RPMI7951 (cell line): ENCODE data around the gene DHH. TPM values are rescaled to one million over a fixed set of nuclear protein-coding genes. Genes with fewer than 3 reads are reported as not detected.

Source experiments
- DNase-seq: peaks from one replicate; pipeline ENCODE4 v3.0.0-alpha.2; 2012; ENCODE audit warnings: low read depth
- total RNA-seq: library from RNA; depleted of rRNA; stranded (reverse); fragments of >200 nt; shearing (Covaris generic); gene quantifications from 2 replicates; pipeline ENCODE4 v1.2.3, GENCODE V29; 2014

Gene DHH
- total RNA-seq, 1 experiment from 2014 or later: not detected

GRCh38 chr12:49109641-49110463, 15.3 kb upstream of the DHH start:
- DNase-seq: no peak

GRCh38 chr12:49108958-49109404, 14.4 kb upstream of the DHH start:
- DNase-seq: no peak

DNA sequence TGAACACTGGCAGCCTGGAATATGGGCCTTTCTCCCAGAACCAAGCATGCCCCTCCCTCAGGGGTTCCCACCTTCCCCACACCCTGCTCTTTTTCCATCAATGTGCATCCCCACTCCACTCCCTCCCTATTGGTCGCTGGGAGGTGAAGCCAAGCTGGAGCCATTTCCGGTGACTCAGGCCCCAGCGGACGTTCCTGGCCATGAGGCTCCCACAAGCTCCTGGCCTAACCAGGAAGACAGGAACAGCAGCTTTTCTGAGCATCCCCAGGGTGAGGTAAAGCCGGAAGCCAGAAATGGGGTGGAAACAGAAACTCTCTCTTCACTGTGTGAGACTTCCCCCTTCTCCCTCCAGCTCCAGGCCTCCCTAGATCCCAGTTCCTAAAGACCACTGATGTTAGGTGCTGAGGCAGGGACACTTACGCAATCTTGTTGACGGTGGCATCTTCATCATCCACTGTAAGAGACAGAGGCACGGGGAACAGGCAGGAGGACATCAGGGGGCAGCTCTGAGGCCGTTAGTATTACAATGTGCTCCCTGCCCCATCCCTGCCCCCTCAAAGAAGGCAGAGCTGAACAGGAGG, 11.0 kb upstream of the DHH start:
- no peak for DNase-seq

DNA sequence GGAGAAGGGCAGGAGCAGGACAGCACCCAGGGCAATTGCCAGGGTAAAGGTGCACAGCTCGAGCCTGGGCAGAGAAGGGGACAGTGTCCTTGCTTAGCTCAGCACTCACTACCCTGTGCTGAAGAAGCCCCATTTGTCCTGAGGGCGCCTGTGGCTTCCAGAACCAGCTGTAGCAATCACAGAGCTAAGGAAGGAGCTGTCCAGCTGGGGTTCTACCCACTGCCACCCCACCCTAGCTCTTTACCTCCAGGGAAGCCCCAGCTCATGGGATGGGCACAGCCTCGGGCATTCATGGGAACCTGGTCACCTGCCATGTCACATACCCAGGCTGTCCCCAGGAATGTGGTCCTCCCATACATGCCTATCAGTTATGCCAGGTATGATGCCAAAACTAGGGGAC, 10.2 kb upstream of the DHH start:
- no peak for DNase-seq

DNA sequence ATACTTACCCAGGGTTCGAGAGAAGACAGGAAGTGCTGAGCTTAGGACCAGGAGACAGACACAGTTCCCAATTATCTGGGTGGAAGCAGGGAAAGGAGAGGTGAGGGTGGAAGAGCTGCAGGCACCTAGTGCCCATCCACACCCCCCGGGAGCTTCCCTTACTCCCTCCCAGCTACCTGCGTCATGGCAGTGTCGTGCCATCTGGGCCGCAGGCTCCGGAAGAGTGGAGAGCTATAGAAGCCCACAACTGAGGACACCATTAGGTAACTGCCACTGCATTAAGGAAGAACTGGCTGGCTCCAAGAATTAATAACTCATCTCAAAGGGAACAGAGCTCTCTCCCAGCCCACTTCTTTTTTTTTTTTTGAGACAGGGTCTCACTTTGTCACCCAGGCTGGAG, 5.8 kb upstream of the DHH start:
- DNase-seq: no peak

GRCh38 chr12:49098703-49099102, 4.1 kb upstream of the DHH start:
- DNase-seq: no peak

DNA sequence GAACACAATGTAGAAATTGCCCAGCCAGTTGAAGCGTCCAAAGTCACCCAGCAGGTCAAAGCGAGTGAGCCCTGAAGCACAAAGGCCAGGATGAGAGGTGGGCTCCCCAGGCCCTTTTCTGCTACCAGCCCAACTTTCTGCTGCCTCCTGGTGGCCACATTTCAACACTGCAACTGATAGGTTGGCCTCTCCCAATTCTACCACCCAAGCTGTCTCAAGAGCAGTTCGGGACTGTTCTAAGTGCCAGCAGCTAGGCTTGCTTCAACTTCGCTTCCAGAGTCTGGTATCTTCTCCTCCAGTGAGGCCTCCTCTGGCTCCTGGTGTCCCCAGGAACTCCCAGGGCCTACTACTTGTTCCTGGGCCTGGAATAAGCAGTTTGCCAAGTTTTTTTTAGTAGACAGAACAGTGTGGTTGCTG, 3.4 kb upstream of the DHH start:
- DNase-seq: no peak

GRCh38 chr12:49097381-49097780, 2.8 kb upstream of the DHH start:
- no peak for DNase-seq

DNA sequence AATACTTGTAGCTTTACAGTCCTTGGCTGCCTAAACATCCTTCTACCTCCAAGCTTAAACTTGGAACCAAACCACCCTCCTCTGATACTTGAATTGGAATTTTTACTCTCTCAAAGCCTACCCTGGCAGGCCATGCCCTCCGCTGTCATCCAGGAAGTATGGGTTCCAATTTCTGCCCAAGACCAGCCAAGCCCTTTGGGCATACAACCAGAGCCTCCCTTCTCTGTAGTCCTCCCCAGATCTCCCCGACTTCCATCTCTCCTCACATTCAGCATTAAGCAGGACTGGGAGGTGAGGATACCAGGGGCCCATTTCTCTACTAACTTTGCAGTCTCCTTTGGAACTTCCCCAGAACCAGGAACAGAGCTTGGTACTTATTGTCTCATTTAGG, 369 bp upstream of the DHH start:
- DNase-seq: no peak

DNA sequence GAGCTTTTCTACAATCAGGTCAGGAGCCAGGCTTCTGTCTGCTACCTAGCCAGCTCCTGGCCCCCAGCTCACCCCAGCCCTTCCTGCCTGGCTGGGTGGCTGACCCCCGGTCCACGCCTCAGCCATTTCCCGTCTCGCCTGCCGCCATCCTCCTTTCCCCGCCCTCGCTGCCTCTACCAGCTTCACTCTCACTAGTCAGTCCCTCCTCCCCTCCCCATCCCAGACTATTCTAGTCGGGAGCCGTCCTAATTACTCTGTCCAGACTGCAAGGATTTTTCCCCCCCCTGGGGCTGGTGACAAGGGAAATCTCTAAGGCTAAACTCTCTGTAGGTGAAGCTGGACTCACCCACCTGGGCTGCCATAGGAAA, 825 bp downstream of the DHH start:
- DNase-seq: no peak

DNA sequence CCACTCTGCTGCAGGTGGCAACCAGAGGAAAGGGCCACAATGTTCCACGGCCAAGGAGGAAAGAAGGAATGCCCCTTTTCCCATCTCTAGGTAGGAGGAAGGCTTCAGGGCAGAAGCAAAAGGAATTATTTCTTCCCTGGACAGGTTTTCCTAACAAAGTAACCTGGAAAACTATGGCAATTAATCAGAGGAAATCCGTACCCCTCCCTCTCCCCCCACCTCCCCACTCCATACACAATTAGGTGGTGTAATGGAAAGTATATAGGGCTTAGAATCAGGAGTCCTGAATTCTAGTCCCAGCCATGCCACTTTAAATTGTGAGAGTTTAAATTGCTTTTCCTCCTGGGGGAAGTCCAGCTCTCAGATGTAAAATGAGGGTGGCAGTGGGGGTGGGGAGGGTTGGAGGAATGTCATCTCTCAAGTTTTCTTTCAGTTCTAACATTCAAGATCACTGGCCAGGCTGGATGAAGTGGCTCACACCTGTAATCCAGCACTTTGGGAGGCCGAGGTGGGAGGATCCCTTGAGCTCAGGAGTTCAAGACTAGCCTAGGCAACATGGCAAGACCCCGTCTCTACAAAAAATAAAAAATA, 1.7 kb downstream of the DHH start:
- DNase-seq: no peak

DNA sequence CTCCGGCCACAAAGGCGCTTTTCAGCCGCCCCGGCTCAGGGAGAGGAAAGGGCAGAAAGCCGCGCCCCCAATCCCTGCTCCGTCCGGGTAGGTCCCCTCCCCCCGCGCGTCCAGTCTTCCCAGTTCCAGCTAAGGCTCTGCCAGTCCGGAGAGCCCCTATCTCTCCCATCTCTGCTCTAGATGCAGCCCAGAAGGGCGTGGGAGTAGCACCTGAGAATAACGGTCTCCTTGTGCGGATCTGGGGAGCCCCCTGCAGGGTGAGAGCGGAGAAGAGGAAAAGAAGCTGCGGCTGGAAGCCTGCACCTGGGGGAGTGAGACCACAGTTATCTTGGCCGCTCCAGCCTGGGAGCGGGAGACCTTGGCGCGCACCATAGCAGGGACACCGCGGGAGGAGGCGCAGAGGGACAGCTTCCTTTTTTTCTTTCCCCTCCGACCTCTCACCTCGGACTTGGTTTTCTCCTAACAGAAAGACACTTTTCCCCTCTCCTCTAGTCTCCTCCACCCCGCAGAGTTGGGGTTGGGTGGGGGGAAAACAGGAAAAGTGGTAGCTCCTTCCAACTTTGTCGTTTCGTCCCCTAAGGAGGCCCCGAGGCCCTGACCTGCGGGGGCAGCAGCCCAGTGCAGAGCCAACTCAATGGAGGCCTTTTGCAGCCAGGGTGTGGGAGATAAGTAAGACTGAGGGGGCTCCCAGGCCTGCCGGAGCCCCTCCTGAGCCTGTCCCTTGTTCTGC, 2.4 kb downstream of the DHH start:
- peak; percentile 64 for DNase-seq

GRCh38 chr12:49091836-49092085, 2.8 kb downstream of the DHH start:
- DNase-seq: no peak

DNA sequence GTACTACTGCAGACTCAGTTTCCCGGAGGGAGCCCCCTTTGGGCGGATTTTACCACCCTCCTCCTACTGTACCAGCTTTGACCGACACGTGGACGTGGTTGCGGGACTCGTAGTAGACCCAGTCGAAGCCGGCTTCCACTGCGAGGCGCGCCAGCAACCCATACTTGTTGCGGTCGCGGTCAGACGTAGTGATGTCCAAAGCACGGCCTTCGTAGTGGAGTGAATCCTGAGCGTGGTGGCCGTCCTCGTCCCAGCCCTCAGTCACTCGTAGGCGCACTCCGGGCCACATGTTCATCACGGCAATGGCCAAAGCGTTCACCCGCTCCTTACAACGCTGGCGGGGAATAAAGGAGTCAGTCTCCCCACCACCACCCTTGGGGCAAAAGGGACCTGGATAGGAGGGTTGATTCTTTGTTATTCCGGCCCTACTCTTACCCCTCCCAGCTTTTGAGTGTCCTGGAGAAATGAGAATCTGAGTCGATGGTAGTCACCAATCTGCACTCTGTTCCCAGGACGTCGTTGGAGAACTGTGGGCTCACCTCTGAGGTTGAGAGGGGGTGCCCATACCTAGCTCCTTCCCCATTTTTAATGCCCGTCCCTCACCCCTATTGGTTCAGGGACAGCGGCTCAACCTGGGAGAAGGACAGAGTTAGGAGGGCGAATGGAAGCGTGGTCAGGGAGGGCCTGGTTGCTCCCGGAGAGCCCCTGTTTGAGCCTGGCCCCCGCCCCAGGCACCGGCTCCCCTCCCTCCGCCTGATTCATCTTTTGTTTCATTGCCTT, 3.4 kb downstream of the DHH start:
- no peak for DNase-seq

GRCh38 chr12:49089821-49090773, 4.5 kb downstream of the DHH start:
- DNase-seq: no peak

DNA sequence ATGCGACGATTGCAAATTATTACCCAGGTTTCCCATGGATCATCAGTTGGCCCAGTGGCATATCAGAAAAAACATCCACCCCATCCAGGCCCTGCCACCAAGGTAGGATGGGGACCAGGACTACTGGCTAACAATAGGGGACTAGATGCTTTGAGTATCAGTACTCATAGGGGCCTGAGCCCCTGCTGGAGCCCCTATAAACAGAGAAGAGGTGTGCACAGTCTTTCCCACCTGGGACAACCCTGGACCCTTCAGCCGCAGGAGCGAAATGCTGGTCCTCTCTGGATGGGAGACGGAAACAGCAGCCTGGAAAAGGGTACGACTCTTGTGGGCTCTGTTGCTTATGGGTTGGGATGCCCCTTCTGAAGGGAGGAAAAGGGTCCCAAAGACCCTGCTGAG, 5.7 kb downstream of the DHH start:
- no peak for DNase-seq

DNA sequence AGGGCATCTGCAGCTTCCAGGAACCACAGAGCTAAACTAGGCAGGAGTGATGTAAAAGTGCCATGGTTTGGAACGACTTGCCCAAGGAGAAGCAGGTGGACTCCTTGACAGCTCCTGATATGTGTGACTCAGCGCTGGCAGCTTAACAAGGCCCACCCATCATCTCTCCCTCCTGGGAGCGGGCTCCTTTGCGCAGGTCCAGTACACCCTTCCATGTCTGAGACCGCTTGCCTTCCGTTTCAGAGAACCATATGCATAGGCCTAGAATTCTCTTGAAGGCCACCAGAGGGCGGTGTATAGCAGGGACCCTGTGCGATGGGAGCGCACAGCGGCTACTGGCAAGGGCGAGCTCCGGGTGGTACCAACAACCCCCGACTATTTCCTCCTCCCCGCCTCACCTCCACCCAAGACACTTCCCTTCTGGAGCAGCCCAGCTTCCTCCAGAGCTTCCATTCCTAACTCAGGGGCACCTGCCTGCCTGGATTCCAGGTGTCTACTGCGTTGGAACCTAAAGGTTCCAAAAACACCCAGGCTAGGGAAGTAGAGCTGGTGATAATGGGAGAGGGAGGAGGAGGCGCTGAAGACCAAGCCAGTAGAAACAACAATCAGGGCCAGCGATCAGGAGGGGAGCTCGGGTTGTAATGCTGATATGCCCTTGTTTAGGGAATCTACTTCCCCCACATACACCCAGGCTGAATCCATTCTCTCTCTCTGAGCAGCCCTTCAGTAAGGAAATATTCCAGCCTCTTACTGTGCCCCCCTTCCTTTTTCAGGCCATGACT, 6.3 kb downstream of the DHH start:
- peak; percentile 88 for DNase-seq

GRCh38 chr12:49086116-49086515, 8.5 kb downstream of the DHH start:
- no peak for DNase-seq

GRCh38 chr12:49084438-49084837, 10.2 kb downstream of the DHH start:
- DNase-seq: no peak

DNA sequence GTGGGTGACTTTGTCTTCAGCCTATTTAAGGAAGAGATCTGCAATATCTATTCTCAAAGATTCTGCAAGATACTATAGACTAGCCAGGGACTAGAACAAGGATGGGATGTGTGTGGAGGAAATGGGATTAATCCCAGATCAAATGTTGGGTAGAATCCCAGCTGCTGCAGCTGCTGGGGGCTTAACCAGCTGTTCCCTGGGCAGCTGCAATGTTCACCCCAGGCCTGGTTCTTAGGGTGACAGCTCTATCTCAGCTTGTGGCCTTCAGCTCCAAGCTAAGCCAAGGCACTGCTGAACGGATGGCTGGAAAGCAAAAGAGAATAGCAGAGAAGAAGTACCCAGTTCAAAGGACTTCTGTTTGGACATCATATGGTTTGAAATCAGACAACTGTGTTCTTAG, 14.8 kb downstream of the DHH start:
- no peak for DNase-seq
